Measurements from ENCODE around the gene SLC5A10.
"Not testable (repeated sequence)": the region's sequence is repeated elsewhere in the genome, so short reads cannot be mapped to it uniquely, and the experiment has no call there.

The SLC5A10 gene

GRCh38 chr17:19021011-19021621, 69.2 kb downstream of the SLC5A10 start:
- DNase-seq = not testable (repeated sequence)

GRCh38 chr17:19021622-19022083, 69.7 kb downstream of the SLC5A10 start:
- peak; percentile 57 for DNase-seq

- DNase-seq = no peak
Measured at GRCh38 chr17:19022128-19022527, 70.2 kb downstream of the SLC5A10 start.

GRCh38 chr17:19022747-19023146, 70.8 kb downstream of the SLC5A10 start:
- no peak for DNase-seq

DNA sequence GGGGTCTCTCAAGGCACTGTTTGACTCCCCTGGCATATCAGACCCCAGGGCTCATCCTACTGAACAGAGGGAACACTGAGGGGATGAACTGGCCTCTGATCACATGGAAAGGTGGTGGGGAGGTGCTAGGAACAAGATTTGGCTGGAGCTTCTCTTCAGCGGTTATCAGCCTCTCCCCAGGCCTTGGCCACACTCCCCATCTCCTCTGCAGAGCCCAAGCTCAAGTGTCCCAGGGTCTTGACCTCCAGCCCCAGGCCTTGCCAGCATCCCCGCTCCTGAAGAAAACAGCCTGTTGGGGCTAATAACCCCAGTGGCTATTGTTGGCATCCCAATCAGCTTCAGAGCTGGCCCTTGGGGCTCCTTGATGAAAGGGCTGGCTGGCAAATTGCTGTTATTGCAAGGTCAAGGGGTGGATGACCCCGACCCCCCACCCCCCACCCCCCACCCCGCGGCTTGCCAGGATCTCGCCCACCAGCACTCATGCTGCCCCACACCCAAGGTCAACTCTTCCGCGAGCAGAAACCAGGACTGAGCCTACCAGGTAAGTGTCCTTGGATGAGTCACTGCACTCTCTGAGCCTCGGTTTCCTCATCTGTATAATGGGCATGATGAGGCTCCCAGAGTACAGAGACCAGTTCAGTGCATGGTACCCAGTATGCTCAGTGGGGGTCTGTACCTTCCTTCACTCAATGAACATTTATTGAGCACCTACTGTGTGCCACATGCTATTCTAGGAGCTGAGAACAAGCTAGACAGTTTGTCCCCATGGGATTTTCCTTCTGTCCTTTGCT, 71.4 kb downstream of the SLC5A10 start:
- no peak for DNase-seq

DNA sequence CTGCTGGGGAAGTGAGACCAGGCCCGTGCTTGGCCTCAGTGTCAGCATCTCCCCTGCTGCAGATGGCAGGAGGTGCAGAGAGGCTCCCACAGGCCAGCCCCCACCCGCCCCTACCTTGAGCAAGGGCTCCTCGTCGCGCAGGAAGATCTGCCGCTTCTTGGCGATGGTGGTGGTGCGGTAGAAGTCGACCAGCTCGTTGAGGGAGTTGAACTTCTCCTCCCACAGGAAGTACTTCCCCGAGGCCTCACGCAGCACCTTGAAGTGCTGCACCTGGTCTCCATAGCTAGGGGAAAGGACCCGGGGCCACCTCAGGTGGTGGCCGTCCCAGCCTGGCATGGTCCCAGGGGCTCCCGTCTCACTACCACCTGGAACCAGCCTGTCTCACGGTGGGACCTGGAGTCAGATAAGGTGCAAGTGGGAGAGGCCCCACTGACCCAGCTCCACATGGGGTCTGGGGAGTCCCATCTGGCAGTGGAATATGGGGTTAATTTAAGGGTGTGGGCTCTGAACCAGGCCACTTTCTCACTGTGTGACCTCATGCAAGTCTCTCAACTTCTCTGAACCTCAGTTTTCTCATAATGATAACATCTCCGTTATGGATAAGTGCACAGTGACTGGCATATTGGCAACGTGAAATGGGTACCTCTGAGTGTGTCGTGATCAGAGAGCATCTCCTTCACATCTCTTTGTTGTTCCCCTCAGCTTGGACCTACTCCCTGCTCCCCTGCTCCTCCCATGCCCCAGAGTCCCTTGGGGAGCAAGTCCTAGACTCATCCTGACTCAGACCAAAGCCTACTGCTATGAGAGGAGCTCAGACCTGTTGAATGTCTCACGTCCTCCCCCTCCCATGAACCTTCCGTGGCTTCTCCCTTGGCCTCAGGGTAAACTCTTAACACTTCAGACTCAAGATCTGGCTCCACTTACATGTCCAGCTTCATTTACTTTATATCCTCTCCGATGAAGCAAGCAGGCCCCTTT, 72.4 kb downstream of the SLC5A10 start:
- no peak for DNase-seq

DNA sequence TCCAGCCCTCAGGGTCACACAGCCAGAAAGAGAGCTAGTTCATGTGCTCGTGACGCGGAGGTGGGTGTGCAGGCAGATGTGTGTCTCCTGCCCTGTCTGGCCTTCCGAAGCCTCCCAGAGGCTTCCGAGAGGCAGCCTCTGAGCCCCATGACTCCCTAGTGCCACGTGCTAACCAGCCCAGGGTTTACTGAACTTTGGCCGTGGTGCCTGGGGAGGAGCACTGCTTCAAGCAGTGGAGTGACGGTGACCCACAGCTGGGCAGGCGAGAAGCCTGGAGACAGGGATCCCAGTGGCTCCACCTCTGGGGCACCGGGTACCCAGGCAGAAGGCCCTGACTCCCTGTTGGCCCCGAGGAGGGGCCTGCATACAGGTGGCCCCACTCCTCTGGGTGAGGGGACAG, 76.7 kb downstream of the SLC5A10 start:
- DNase-seq = not testable (repeated sequence)

DNA sequence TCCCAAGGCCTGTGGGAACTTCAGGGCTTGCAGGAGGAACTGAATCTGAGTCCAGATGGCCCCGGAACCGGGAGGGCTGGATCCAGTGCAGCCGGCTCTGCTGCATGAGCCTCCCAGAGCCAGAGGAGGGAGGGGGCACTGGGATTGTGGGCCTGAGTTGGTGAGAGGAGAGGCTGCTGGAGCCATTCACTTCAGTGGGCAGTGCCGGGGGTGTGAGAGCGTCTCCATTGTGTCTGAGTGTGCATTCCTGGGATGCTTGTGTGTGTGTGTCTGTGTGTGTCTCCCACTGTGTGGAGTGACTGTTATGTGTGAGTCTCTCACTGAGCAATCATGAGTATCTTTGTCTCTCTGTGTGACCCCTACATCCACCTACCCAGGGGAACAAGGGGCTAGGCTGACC, 77.8 kb downstream of the SLC5A10 start:
- not testable (repeated sequence) for DNase-seq

DNA sequence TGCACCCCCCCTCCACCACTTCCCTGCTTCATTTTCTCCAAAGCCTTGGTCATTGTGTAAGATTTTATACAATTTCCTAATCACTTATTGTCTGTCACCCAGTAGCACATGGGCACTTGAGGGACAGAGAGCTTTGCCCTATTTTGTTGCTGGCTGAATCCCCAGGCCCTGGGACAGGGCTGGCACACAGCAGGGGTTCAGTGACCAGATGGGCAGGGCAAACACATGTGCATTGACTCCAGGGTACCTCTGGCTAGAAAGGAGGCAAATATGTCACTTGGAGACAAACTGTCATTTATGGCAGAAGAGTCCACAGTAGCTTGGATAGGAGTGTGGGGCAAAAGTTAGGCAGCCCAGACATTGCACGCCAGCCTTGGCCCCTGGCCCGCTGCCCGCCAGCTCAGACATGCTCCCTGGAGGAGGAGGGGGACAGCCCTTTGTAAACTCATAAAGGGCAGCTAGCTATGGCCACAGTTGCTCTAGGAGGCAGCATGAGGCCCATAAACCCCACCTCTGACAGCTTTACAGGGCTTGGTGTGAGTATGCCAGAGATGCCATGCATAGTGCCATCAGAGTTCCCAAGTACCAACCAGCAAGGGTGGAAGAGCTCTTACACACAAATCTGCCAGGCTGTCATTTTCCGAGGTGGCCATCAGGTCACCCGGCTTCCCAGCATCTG, 78.9 kb downstream of the SLC5A10 start:
- DNase-seq = not testable (repeated sequence)

DNA sequence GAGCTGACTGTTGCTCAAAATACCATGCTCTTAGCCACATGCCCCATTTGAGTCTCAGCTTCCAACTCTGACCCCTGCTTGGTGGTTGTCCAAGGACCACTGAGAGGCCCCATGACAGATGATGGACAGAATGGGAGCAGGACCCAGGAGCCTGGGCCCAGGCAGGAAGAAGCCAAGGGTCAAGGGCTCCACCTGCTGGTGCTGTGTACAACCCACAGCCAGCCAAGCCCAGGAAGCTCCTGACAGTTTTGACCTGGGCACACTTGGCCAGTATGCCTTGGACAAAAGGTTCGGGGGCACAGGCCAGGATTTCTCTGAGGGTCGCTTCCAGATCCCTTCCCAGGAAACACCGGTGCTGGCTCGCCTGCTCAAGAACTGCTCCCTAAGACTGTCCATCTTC, 79.8 kb downstream of the SLC5A10 start:
- DNase-seq = peak; percentile 55

DNA sequence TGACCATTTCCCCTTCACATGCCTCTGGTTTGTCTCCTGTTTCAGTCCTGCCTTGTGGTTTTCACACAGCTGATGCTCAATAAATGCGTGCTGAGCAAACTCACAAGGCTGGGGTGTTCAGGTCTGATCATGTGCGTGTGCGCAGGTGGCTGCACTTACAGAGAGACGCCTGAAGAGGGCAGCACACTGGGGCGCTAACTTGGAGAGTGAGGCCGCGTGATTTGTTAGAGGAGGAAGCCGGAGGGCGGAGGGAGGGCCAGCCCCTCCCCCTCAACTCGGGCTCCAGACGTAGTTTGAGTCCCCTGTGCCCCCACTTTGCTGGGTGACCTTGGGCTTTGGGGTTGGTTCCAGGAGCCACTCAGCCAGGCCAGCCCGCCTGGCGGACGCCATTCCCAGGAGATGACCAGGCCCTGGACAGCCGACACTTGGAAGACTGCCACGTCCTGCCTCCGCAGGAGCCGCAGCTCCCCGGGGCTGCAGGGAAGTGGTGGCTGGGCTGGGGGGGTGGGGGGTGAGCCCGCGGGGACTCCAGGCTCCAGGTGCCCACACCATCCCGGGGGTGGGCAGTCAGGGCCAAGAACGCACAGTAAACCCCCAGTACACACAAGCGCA, 80.5 kb downstream of the SLC5A10 start:
- DNase-seq = not testable (repeated sequence)

DNA sequence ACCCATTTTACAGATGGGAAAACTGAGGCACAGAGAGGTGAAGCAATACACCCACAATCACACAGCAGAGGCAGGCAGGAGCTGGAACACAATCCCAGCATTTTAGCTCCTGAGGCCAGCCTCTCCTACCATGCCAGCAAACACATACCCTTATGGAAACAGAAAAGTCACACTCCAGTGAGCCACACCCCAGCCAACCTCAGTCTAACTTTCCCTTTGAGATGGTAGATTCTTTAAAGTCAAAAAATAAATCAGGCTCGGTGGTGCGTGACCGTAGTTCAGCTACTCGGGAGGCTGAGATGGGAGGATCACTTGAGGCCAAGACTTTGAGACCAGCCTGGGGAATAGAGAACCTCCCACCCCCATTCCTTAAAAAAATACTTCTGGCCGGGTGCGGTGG, 84.2 kb downstream of the SLC5A10 start:
- DNase-seq = not testable (repeated sequence)

GRCh38 chr17:19037547-19037946, 85.6 kb downstream of the SLC5A10 start:
- DNase-seq = not testable (repeated sequence)

DNA sequence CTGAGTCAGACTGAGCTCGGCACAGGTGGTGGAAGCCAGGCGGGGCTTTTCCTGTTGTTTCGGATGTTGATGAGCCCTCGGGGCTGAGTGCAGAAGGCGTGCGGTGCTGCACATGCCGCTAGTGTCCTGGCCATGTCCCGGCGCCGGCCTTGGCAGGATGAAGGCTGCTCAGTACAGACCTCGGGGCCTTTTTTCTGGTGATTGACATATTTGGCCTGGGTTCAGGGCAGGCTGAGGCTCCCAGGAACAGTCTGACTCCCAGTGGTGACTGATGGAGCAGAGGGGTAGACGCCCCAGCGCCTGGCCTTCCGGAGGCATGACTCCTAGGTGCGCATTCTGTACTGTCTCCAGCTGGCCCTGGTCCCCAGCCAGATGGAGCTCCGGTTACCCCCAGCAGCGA, 86.0 kb downstream of the SLC5A10 start:
- DNase-seq = not testable (repeated sequence)

GRCh38 chr17:19038730-19039129, 86.8 kb downstream of the SLC5A10 start:
- not testable (repeated sequence) for DNase-seq

DNA sequence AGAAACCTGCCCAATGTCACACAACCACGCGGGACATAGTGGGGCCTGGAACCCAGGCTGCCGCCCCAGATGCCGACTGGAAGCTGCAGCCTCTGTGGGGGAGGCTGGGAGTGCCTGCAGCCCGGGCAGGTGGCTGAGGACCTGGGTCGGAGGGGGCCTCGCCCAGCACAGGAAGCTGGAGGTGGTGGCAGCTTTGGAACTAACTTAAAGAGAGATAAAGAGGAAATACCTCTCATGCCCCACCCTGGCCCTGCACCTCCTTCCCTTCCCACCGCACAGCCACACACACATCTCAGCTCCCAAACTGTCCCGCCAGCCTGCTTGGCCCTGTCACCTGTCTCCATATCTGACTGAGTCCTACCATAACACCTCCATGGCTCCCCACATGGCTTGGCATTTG, 88.4 kb downstream of the SLC5A10 start:
- DNase-seq = not testable (repeated sequence)

- not testable (repeated sequence) for DNase-seq
Measured at GRCh38 chr17:19041871-19042270, 89.9 kb downstream of the SLC5A10 start.

GRCh38 chr17:19042369-19042768, 90.4 kb downstream of the SLC5A10 start:
- not testable (repeated sequence) for DNase-seq

DNA sequence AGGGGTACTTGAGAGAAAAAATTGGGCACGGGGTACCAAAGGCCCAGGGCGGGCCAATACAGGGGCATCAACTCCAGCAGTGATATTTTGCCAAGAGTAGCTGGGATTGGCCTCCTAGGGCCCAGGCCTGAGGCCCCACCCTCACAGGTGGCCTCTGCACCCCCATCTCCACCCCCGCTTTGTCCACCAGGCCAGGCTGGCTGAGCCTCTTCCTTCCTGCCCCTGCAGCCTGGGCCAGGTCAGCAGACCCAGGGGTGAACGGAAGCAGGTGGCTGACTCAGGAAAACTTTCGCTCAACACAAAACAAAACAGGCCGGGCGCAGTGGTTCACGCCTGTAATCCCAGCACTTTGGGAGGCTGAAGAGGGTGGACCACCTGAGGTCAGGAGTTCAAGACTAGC, 91.1 kb downstream of the SLC5A10 start:
- DNase-seq = not testable (repeated sequence)

GRCh38 chr17:19044643-19045042, 92.7 kb downstream of the SLC5A10 start:
- not testable (repeated sequence) for DNase-seq

GRCh38 chr17:19046782-19047375, 94.9 kb downstream of the SLC5A10 start, which contains the start of gene GRAP:
Gene GRAP (minus strand): TSS chr17:19046957. CDS start chr17:19046926, 31 bp downstream.
- DNase-seq = not testable (repeated sequence)
